ENCODE measurements around the gene RAB3D. TPM values are rescaled to one million over a fixed set of nuclear protein-coding genes. Genes with fewer than 3 reads are reported as not detected.

The RAB3D gene
- total and polyA plus RNA-seq, 10 of the 15 experiments (the other 5 are each of a cell fraction or from before 2014, with no cell fraction given) = 1.1 to 15.7 (median 6.2) TPM

- intact Hi-C loops (cut with micrococcal nuclease; ENCODE audit: unreplicated experiment) (loop anchor here (2.0 to 5.0 kb wide), 5 partner anchors 54 to 201 kb away; partner anchors contain the start of genes ODAD3 and PRKCSH), in situ Hi-C loops (cut with MboI) (no loop called here)
- ATAC-seq = peak; percentile 89
- POLR2A ChIA-PET = interaction anchor here (0.5 to 2.8 kb wide), 16 partner anchors 10 to 413 kb away, joined by 3 to 14 read pairs (median 4); partner anchors contain the start of genes CCDC159, ECSIT, ODAD3 and PRKCSH
- BruUV-seq (replicated peaks) = no TSS peak
- Histone ChIP-seq H3K4me3 (peak overlapping the region; percentile 79), H3K9me3 (replicated peaks; ENCODE audit: control insufficient read depth, insufficient read depth, low read length) (no peaks in the 10 kb centered on the region), H4K20me1 (ENCODE audit: control insufficient read depth, insufficient read depth) (no peaks in the 10 kb centered on the region), H3K36me3 (ENCODE audit: control insufficient read depth in 2 of 2, insufficient read depth in 2 of 2, low read length in 1 of 2) (no peaks in the 10 kb centered on the region), H3K4me2 (ENCODE audit: control insufficient read depth, insufficient read depth) (peak overlapping the region; percentile 96), H3K79me2 (ENCODE audit: control insufficient read depth, insufficient read depth, low read length) (peaks cover 6% of the 10 kb centered on the region), H3K27me3 (replicated peaks in 1 of 2; ENCODE audit: control insufficient read depth in 2 of 2, insufficient read depth in 2 of 2, low read length in 1 of 2) (peaks cover 0 to 5% of the 10 kb centered on the region in 2 experiments; a peak in 2 of 4 replicates), H3K9ac (ENCODE audit: control insufficient read depth, insufficient read depth, low read length) (peak overlapping the region; percentile 88), H3K4me1 (ENCODE audit: control insufficient read depth, insufficient read depth, low read length) (peaks cover 27% of the 10 kb centered on the region), H3K27ac (ENCODE audit: control insufficient read depth, insufficient read depth) (peak overlapping the region; percentile 88), H2AFZ (ENCODE audit: control insufficient read depth, low read depth, low read length) (peak overlapping the region; percentile 96)
- SMC1A ChIA-PET (ENCODE audit: uncharacterized antibody, unreplicated experiment) = interaction anchor here (0.6 to 2.7 kb wide), 19 partner anchors 10 to 292 kb away, joined by 3 to 29 read pairs (median 3); partner anchors contain the start of genes LDLR, ODAD3, PRKCSH and RAB3D
- RAD21 ChIA-PET (ENCODE audit: unreplicated experiment) = interaction anchor here (0.5 to 2.1 kb wide), 29 partner anchors 35 to 207 kb away, joined by 3 to 43 read pairs (median 4); partner anchors contain the start of genes CCDC159, ECSIT, ELOF1 and ODAD3
- peak; percentile 88 for FAIRE-seq
- peak; percentile 95 for DNase-seq (ENCODE audit: low read depth, low spot score)
- 2% methylated on average over 54 of the region's 54 CpGs for WGBS (ENCODE audit: insufficient coverage, insufficient replicate concordance, low lambda C conversion rate, missing lambda C conversion rate)
- CTCF ChIA-PET = interaction anchor here (0.6 to 4.6 kb wide), 47 partner anchors 10 to 1410 kb away, joined by 3 to 76 read pairs (median 4); partner anchors contain the start of genes CCDC159, ELAVL3, ELOF1 and JUNB
- peak; percentile 90 for TF ChIP-seq CHD2 (IDR thresholded peaks at IDR 0.05; ENCODE audit: borderline replicate concordance, low read depth, low read length)
- peak; percentile 92 for TF ChIP-seq CREM (IDR thresholded peaks at IDR 0.05; ENCODE audit: low read depth)
- TF ChIP-seq SREBF2 (IDR thresholded peaks at IDR 0.05; ENCODE audit: low read length) = 0 out of 2 replicates have a peak, but pooled peaks have one; percentile 40
- TF ChIP-seq ZNF207 (IDR thresholded peaks at IDR 0.05; ENCODE audit: borderline replicate concordance) = peak; percentile 91
- no peak for TF ChIP-seq CEBPB (IDR thresholded peaks at IDR 0.05; ENCODE audit: borderline replicate concordance in 1 of 2, low read depth in 2 of 2, low read length in 2 of 2)
- TF ChIP-seq, protein P1, sequence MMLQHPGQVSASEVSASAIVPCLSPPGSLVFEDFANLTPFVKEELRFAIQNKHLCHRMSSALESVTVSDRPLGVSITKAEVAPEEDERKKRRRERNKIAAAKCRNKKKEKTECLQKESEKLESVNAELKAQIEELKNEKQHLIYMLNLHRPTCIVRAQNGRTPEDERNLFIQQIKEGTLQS (IDR thresholded peaks at IDR 0.05; ENCODE audit: borderline replicate concordance, extremely low read depth, low read depth, low read length) = no peak
- peak in 1 of 2 experiments; percentile 23; a peak in 1 of 4 replicates for TF ChIP-seq IKZF2 (IDR thresholded peaks at IDR 0.05)
- no peak for TF ChIP-seq EZH2 (IDR thresholded peaks at IDR 0.05; ENCODE audit: borderline replicate concordance, control insufficient read depth, low read depth, low read length)
- TF ChIP-seq IKZF1 (conservative IDR thresholded peaks at IDR 0.05) = peak; percentile 56
- TF ChIP-seq POLR2AphosphoS5 (IDR thresholded peaks at IDR 0.05; ENCODE audit: low read length) = peak; percentile 68; the same call in 1 of the 2 replicates
- TF ChIP-seq EGR1 (IDR thresholded peaks at IDR 0.05; ENCODE audit: borderline replicate concordance in 1 of 2, low read depth in 2 of 2, low read length in 2 of 2) = peak in 1 of 2 experiments; percentile 77; a peak in 2 of 3 replicates
- no peak for TF ChIP-seq MYB (IDR thresholded peaks at IDR 0.05; ENCODE audit: borderline replicate concordance, low read depth, low read length)
- TF ChIP-seq, protein P2, sequence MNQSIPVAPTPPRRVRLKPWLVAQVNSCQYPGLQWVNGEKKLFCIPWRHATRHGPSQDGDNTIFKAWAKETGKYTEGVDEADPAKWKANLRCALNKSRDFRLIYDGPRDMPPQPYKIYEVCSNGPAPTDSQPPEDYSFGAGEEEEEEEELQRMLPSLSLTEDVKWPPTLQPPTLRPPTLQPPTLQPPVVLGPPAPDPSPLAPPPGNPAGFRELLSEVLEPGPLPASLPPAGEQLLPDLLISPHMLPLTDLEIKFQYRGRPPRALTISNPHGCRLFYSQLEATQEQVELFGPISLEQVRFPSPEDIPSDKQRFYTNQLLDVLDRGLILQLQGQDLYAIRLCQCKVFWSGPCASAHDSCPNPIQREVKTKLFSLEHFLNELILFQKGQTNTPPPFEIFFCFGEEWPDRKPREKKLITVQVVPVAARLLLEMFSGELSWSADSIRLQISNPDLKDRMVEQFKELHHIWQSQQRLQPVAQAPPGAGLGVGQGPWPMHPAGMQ (IDR thresholded peaks at IDR 0.05; ENCODE audit: borderline replicate concordance) = no peak
- TF ChIP-seq, protein P3, sequence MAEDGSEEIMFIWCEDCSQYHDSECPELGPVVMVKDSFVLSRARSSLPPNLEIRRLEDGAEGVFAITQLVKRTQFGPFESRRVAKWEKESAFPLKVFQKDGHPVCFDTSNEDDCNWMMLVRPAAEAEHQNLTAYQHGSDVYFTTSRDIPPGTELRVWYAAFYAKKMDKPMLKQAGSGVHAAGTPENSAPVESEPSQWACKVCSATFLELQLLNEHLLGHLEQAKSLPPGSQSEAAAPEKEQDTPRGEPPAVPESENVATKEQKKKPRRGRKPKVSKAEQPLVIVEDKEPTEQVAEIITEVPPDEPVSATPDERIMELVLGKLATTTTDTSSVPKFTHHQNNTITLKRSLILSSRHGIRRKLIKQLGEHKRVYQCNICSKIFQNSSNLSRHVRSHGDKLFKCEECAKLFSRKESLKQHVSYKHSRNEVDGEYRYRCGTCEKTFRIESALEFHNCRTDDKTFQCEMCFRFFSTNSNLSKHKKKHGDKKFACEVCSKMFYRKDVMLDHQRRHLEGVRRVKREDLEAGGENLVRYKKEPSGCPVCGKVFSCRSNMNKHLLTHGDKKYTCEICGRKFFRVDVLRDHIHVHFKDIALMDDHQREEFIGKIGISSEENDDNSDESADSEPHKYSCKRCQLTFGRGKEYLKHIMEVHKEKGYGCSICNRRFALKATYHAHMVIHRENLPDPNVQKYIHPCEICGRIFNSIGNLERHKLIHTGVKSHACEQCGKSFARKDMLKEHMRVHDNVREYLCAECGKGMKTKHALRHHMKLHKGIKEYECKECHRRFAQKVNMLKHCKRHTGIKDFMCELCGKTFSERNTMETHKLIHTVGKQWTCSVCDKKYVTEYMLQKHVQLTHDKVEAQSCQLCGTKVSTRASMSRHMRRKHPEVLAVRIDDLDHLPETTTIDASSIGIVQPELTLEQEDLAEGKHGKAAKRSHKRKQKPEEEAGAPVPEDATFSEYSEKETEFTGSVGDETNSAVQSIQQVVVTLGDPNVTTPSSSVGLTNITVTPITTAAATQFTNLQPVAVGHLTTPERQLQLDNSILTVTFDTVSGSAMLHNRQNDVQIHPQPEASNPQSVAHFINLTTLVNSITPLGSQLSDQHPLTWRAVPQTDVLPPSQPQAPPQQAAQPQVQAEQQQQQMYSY (CRISPR knock-in tag; IDR thresholded peaks at IDR 0.05) = no peak
- TF ChIP-seq BACH1 (IDR thresholded peaks at IDR 0.05; ENCODE audit: borderline replicate concordance) = peak; percentile 75
- 0 out of 2 replicates have a peak, but pooled peaks have one; percentile 52 for TF ChIP-seq NBN (IDR thresholded peaks at IDR 0.05)
These were observed 41.4 kb upstream of the RAB3D start for GRCh38 chr19:11380653-11381537.

Data from GM12878 (cell line).